Measurements from ENCODE around the gene C2CD2. TPM values are rescaled to one million over a fixed set of nuclear protein-coding genes. Genes with fewer than 3 reads are reported as not detected.

C2CD2 gene
- total RNA-seq, 3 donors from 2014 or later: 37.0 to 73.8 (median 41.6) TPM

GRCh38 chr21:41854426-41854995, 99.3 kb downstream of the C2CD2 start:
- H3K4me1 ChIP-seq: no peaks in the 10 kb centered on the region
- intact Hi-C loops (cut with DNase I; ENCODE audit: low total_unique reads): no loop called here
- no peaks in the 10 kb centered on the region for H3K9me3 ChIP-seq
- H3K4me3 ChIP-seq: no peak overlapping the region
- H3K27ac ChIP-seq: no peak overlapping the region
- no peaks in the 10 kb centered on the region for H3K27me3 ChIP-seq
- TF ChIP-seq POLR2A (IDR thresholded peaks at IDR 0.05): no peak
- TF ChIP-seq CTCF (IDR thresholded peaks at IDR 0.05): no peak
- no peak for TF ChIP-seq POLR2AphosphoS5 (IDR thresholded peaks at IDR 0.05)
- no peaks in the 10 kb centered on the region for H3K36me3 ChIP-seq
- DNase-seq (ENCODE audit: low spot score in 2 of 2): no peak

- no peak for DNase-seq (ENCODE audit: low spot score in 2 of 2)
- Histone ChIP-seq H3K27ac (no peak overlapping the region), H3K36me3 (no peaks in the 10 kb centered on the region), H3K4me1 (no peaks in the 10 kb centered on the region), H3K9me3 (no peaks in the 10 kb centered on the region), H3K27me3 (no peaks in the 10 kb centered on the region), H3K4me3 (no peak overlapping the region)
- TF ChIP-seq CTCF (IDR thresholded peaks at IDR 0.05) (no peak), POLR2AphosphoS5 (IDR thresholded peaks at IDR 0.05) (no peak), POLR2A (IDR thresholded peaks at IDR 0.05) (no peak)
- intact Hi-C loops (cut with DNase I; ENCODE audit: low total_unique reads): no loop called here
Observed at GRCh38 chr21:41852929-41853320, 100.9 kb downstream of the C2CD2 start.

- no peaks in the 10 kb centered on the region for H3K27me3 ChIP-seq
- TF ChIP-seq POLR2A (IDR thresholded peaks at IDR 0.05) (no peak), CTCF (IDR thresholded peaks at IDR 0.05) (no peak), POLR2AphosphoS5 (IDR thresholded peaks at IDR 0.05) (no peak)
- no peak for DNase-seq (ENCODE audit: low spot score in 2 of 2)
- no peak overlapping the region for H3K4me3 ChIP-seq
- no peaks in the 10 kb centered on the region for H3K9me3 ChIP-seq
- no peak overlapping the region for H3K27ac ChIP-seq
- intact Hi-C loops (cut with DNase I; ENCODE audit: low total_unique reads): no loop called here
- H3K4me1 ChIP-seq: no peaks in the 10 kb centered on the region
- H3K36me3 ChIP-seq: no peaks in the 10 kb centered on the region
Observed at GRCh38 chr21:41852151-41852928, 101.5 kb downstream of the C2CD2 start.

- Histone ChIP-seq H3K4me1 (no peaks in the 10 kb centered on the region), H3K27ac (no peak overlapping the region), H3K27me3 (no peaks in the 10 kb centered on the region), H3K36me3 (no peaks in the 10 kb centered on the region), H3K9me3 (no peaks in the 10 kb centered on the region), H3K4me3 (no peak overlapping the region)
- DNase-seq (ENCODE audit: low spot score in 2 of 2): no peak
- intact Hi-C loops (cut with DNase I; ENCODE audit: low total_unique reads): no loop called here
- TF ChIP-seq CTCF (IDR thresholded peaks at IDR 0.05): no peak
- no peak for TF ChIP-seq POLR2A (IDR thresholded peaks at IDR 0.05)
- TF ChIP-seq POLR2AphosphoS5 (IDR thresholded peaks at IDR 0.05): no peak
Observed at GRCh38 chr21:41851090-41851790, 102.6 kb downstream of the C2CD2 start.

GRCh38 chr21:41850085-41850484, 103.7 kb downstream of the C2CD2 start:
- Histone ChIP-seq H3K4me1 (no peaks in the 10 kb centered on the region), H3K4me3 (no peak overlapping the region), H3K27ac (no peak overlapping the region), H3K9me3 (no peaks in the 10 kb centered on the region), H3K36me3 (no peaks in the 10 kb centered on the region), H3K27me3 (no peaks in the 10 kb centered on the region)
- DNase-seq (ENCODE audit: low spot score in 2 of 2): no peak
- no peak for TF ChIP-seq POLR2A (IDR thresholded peaks at IDR 0.05)
- no peak for TF ChIP-seq CTCF (IDR thresholded peaks at IDR 0.05)
- no peak for TF ChIP-seq POLR2AphosphoS5 (IDR thresholded peaks at IDR 0.05)
- intact Hi-C loops (cut with DNase I; ENCODE audit: low total_unique reads): no loop called here

Measured in breast epithelium (tissue), 4 donors.